ENCODE results near the gene COBLL1. TPM values are rescaled to one million over a fixed set of nuclear protein-coding genes. Genes with fewer than 3 reads are reported as not detected.

COBLL1 gene
- total and polyA plus RNA-seq, 5 donors, result 3.2 to 9.2 (median 8.4) TPM

DNA sequence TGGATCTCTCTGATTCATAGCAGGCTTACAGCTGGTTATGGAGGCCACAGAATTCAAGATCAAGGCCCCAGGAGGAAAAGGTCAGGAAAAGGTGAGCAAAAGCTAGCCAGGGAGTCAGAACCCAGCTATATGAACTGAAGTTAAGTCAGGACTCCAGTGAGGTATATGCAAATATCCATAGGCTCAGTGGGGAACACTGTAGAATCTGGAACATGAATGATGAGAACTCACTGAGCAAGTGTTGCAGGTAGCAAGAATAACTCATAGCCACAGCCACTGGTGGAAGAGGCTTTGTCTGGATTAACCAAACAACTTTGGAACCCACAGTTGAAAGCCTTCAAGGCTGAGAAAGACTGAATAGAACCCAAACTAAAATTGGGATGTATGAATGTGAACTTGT is 24.7 kb downstream of the COBLL1 start:
- no peak for ATAC-seq
- Histone ChIP-seq H3K4me1 (ENCODE audit: control insufficient read depth, insufficient read depth, low read length) (peaks cover 2% of the 10 kb centered on the region), H3K27me3 (ENCODE audit: control insufficient read depth, insufficient read depth) (no peaks in the 10 kb centered on the region), H3K9me3 (ENCODE audit: control insufficient read depth, low read length) (no peaks in the 10 kb centered on the region), H3K27ac (ENCODE audit: low read length) (no peak overlapping the region), H3K4me3 (ENCODE audit: low read length) (no peak overlapping the region)
- no peak for DNase-seq
- intact Hi-C loops (cut with DNase I), result no loop called here

DNA sequence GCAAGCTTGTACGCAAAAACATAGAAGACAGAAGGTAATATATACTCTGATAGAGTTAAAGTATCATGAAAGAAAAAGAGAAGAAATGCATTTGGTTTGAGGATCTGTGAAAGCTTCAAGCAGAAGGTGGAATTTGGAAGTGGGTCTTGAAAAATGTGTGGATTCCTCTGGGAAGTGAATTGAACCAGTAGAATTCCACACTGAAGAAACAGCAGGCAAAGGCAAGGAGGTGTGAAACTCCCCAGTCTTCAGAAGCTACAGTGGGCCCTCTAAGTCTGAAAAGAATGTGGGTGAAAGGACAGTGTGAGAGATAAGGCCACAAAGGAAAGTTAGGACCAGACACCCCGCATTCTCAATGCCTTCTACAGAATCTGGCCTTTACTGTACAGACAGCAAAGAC is 25.6 kb downstream of the COBLL1 start:
- WGBS, result 85% methylated on average over 2 of the region's 2 CpGs
- intact Hi-C loops (cut with DNase I), result no loop called here
- no peak overlapping the region for H3K27ac ChIP-seq (ENCODE audit: low read length)
- peaks cover 2% of the 10 kb centered on the region for H3K4me1 ChIP-seq (ENCODE audit: control insufficient read depth, insufficient read depth, low read length)
- ATAC-seq, result no peak
- no peaks in the 10 kb centered on the region for H3K27me3 ChIP-seq (ENCODE audit: control insufficient read depth, insufficient read depth)
- H3K9me3 ChIP-seq (ENCODE audit: control insufficient read depth, low read length), result no peaks in the 10 kb centered on the region
- H3K4me3 ChIP-seq (ENCODE audit: low read length), result no peak overlapping the region
- DNase-seq, result no peak

DNA sequence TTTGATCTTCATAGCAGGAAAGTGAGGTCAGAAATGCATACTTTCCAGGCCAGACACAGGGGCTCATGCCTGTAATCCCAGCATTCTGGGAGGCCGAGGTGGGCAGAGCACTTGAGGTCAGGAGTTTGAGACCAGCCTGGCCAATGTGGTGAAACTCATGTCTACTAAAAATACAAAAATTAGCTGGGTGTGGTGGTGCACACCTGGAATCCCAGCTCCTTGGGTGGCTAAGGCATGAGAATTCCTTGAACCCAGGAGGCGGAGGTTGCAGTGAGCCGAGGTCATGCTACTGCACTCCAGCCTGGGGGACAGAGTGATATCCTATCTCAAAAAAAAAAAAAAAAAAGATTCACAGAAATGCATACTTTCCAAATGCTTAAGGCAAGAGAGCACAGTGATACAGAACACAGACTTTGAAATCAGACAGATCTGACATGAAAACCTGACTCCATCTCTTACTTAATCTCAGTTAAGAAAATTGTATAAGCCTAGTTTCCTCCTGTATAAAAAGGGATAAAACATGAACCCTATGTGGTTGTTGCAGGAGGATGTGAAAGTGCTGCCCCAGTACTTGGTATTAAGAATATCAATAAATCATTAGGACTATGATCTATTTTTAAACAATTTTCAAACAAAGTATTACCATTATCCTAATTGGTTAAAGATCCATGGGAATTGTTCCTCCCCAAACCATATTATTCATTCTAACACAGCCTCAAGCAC is 26.4 kb downstream of the COBLL1 start:
- DNase-seq (no peak), ATAC-seq (no peak)
- no peaks in the 10 kb centered on the region for H3K9me3 ChIP-seq (ENCODE audit: control insufficient read depth, low read length)
- 92% methylated on average over 3 of the region's 3 CpGs for WGBS
- H3K4me3 ChIP-seq (ENCODE audit: low read length), result no peak overlapping the region
- no peaks in the 10 kb centered on the region for H3K27me3 ChIP-seq (ENCODE audit: control insufficient read depth, insufficient read depth)
- H3K27ac ChIP-seq (ENCODE audit: low read length), result no peak overlapping the region
- H3K4me1 ChIP-seq (ENCODE audit: control insufficient read depth, insufficient read depth, low read length), result peaks cover 2% of the 10 kb centered on the region
- intact Hi-C loops (cut with DNase I), result no loop called here

DNA sequence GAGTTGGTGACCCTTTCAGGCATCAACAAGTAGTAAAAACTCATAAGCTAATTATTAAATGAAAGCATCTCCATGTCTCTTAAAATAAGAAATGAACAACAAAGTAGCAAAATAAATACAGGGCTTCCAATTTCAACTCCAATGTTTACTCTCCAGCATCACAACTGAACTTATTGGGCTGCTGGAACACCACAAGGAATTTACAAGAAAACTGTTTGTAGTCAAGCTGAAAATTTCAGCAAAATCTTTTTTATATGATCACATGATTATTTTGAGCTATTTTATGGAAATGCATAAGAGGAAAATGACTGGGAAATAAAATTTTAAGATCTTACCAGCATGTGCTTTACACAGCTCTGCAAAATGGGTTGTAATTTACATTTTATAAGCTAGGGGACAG is 28.1 kb downstream of the COBLL1 start:
- Histone ChIP-seq H3K4me1 (ENCODE audit: control insufficient read depth, insufficient read depth, low read length) (peaks cover 2% of the 10 kb centered on the region), H3K27me3 (ENCODE audit: control insufficient read depth, insufficient read depth) (no peaks in the 10 kb centered on the region), H3K4me3 (ENCODE audit: low read length) (no peak overlapping the region), H3K9me3 (ENCODE audit: control insufficient read depth, low read length) (no peaks in the 10 kb centered on the region), H3K27ac (ENCODE audit: low read length) (no peak overlapping the region)
- DNase-seq, result no peak
- ATAC-seq, result no peak
- intact Hi-C loops (cut with DNase I), result no loop called here

DNA sequence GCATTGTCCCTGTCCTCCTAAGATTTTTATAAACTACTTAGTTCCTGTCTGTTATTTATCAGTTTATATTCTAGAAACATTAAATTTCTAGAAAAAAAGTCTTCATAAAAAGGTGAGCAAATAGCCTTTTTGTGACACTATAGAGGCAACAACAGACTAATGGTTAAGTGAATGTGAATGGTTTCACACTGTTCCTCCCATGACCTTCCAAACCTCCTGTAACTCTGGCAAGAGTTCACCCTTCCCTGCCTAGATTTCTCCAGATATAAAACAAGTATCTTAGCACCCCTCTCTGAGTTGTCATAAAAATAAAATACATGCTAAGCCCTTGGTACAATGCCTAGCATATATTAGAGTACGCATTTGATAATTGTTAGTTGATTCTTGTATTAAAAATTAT is 29.2 kb downstream of the COBLL1 start:
- ATAC-seq, result no peak
- Histone ChIP-seq H3K9me3 (ENCODE audit: control insufficient read depth, low read length) (no peaks in the 10 kb centered on the region), H3K27me3 (ENCODE audit: control insufficient read depth, insufficient read depth) (no peaks in the 10 kb centered on the region), H3K4me1 (ENCODE audit: control insufficient read depth, insufficient read depth, low read length) (peaks cover 2% of the 10 kb centered on the region), H3K27ac (ENCODE audit: low read length) (no peak overlapping the region), H3K4me3 (ENCODE audit: low read length) (no peak overlapping the region)
- intact Hi-C loops (cut with DNase I), result no loop called here
- no peak for DNase-seq
- 98% methylated on average over 1 of the region's 1 CpG for WGBS

DNA sequence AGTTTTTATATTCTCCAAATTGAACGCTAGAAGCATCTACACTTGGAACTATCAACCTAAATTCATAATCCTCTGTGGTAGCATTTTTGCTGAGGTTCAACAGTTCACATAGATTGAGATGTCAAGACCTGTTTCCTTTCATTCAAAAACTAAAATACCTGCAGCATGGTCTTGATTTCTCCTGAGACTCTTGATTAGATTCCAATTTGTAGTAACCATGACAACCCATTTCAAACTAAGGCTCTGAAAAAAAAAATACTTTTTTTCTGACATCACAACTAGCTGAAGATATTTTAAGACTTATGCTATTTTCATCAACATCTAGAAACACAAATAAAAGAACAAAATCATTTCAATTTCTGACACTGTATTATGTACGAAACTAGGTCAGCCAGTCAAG is 29.8 kb downstream of the COBLL1 start:
- Histone ChIP-seq H3K4me3 (ENCODE audit: low read length) (no peak overlapping the region), H3K4me1 (ENCODE audit: control insufficient read depth, insufficient read depth, low read length) (peaks cover under 1% of the 10 kb centered on the region), H3K27me3 (ENCODE audit: control insufficient read depth, insufficient read depth) (no peaks in the 10 kb centered on the region), H3K27ac (ENCODE audit: low read length) (no peak overlapping the region), H3K9me3 (ENCODE audit: control insufficient read depth, low read length) (no peaks in the 10 kb centered on the region)
- ATAC-seq (no peak), DNase-seq (no peak)
- intact Hi-C loops (cut with DNase I), result no loop called here
- WGBS, result 76% methylated on average over 2 of the region's 2 CpGs

DNA sequence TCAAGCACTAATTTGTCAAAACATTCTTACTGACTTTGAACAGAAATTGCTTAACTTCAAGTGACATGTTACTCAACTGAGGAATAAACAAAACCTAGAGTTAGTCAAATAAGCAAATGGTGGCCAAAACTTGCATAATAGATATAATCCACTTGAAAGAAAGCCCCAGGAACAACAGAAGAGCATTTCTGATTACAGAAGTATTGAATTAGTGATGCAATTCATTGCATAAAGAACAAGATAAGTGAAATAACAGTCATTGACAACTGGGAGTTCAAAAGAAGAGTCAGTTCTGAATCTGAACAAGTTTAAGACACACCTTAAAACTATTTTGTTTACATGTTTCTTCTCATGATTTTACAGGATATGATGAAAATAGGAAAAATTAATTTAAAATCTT is 30.8 kb downstream of the COBLL1 start:
- no peaks in the 10 kb centered on the region for H3K27me3 ChIP-seq (ENCODE audit: control insufficient read depth, insufficient read depth)
- ATAC-seq (no peak), DNase-seq (no peak)
- intact Hi-C loops (cut with DNase I), result no loop called here
- H3K4me3 ChIP-seq (ENCODE audit: low read length), result no peak overlapping the region
- no peaks in the 10 kb centered on the region for H3K9me3 ChIP-seq (ENCODE audit: control insufficient read depth, low read length)
- no peaks in the 10 kb centered on the region for H3K4me1 ChIP-seq (ENCODE audit: control insufficient read depth, insufficient read depth, low read length)
- H3K27ac ChIP-seq (ENCODE audit: low read length), result no peak overlapping the region

DNA sequence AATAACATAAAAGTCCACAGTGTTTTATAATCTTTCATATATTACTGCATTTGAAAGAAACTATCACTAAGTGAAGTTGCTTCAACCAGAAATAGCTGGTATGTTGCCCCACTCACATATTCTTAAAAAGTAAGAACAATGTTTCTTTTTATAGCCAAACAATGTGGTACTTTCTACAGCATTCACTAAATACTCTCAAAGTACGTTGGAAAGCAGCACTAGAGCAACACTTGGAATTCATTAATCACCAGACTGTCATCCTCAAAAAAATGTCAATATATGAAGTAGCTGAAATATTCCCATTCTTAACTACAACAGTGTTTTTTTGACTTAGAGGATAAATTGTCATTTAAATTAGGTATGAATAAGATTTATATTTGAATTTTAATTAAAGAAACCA is 32.8 kb downstream of the COBLL1 start:
- ATAC-seq (no peak), DNase-seq (no peak)
- no peaks in the 10 kb centered on the region for H3K4me1 ChIP-seq (ENCODE audit: control insufficient read depth, insufficient read depth, low read length)
- no peaks in the 10 kb centered on the region for H3K27me3 ChIP-seq (ENCODE audit: control insufficient read depth, insufficient read depth)
- intact Hi-C loops (cut with DNase I), result no loop called here
- H3K9me3 ChIP-seq (ENCODE audit: control insufficient read depth, low read length), result no peaks in the 10 kb centered on the region
- WGBS, result 9% methylated on average over 1 of the region's 1 CpG
- no peak overlapping the region for H3K4me3 ChIP-seq (ENCODE audit: low read length)
- no peak overlapping the region for H3K27ac ChIP-seq (ENCODE audit: low read length)

DNA sequence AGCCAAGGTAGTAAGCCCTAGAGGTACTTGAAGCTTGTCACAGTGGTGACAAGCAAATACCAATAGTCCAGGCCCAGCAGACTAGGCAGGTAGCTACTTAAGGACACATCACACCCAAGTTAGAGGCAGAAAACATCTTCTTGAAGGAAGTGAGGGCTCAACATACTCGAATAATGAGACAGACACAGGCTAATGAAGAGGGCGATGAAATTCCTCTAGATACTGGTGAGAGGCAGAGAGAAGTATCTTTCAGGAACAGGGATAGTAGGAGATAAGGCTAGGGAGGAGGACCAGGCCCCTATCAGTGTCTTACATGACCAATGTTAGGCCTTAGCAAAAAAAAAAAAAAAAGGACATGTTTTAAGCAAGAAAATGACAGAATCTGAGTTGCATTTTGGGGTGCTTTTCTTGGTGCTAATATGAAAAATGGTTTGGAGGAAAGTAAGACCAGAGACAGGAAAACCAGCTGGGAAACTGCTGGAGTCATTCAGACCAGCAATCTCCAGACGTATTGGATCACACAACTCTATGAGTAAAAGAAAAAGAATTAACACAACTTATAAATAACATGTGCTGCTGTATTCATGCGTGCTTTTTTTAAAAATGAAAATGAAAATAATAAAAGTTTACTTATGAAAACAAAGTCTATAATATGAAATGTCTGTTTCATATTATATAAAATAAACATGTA is 37.7 kb downstream of the COBLL1 start:
- no peak overlapping the region for H3K27ac ChIP-seq (ENCODE audit: low read length)
- intact Hi-C loops (cut with DNase I), result no loop called here
- no peak overlapping the region for H3K4me3 ChIP-seq (ENCODE audit: low read length)
- no peaks in the 10 kb centered on the region for H3K27me3 ChIP-seq (ENCODE audit: control insufficient read depth, insufficient read depth)
- no peak for ATAC-seq
- no peak for DNase-seq
- 45% methylated on average over 4 of the region's 4 CpGs for WGBS
- H3K9me3 ChIP-seq (ENCODE audit: control insufficient read depth, low read length), result no peaks in the 10 kb centered on the region
- peaks cover 2% of the 10 kb centered on the region for H3K4me1 ChIP-seq (ENCODE audit: control insufficient read depth, insufficient read depth, low read length)

DNA sequence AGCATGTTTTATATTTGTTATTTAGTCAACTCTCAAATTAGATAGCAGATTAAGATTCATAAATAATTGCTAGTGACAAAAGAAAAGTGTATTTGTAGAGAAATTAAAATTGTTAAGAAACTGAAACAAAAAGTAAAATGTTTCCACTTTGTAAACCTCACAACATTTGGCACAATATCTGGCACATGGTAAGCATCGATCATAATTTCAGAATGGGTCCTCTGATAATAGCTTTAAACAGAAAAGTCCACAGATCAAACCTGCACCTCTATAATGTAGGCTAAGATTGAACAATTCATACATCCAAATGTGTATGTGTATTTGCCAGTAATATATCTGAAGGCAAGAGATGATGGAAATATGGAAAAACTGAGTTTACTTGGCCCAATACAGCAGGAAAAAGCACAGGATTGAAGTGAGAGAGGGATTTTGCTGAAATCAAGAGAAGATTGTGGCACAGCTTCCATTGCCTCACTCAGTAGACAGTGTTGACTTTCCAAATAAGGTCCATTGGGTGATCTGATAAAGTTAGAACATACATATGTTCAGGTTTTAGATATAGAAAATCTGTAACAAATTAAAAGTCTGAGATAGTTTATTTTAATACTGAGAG is 39.4 kb downstream of the COBLL1 start:
- Histone ChIP-seq H3K9me3 (ENCODE audit: control insufficient read depth, low read length) (no peaks in the 10 kb centered on the region), H3K27ac (ENCODE audit: low read length) (no peak overlapping the region), H3K4me3 (ENCODE audit: low read length) (peak overlapping the region; percentile 15), H3K27me3 (ENCODE audit: control insufficient read depth, insufficient read depth) (no peaks in the 10 kb centered on the region), H3K4me1 (ENCODE audit: control insufficient read depth, insufficient read depth, low read length) (peaks cover 2% of the 10 kb centered on the region)
- WGBS, result 46% methylated on average over 1 of the region's 1 CpG
- intact Hi-C loops (cut with DNase I), result no loop called here
- ATAC-seq, result no peak
- no peak for DNase-seq

DNA sequence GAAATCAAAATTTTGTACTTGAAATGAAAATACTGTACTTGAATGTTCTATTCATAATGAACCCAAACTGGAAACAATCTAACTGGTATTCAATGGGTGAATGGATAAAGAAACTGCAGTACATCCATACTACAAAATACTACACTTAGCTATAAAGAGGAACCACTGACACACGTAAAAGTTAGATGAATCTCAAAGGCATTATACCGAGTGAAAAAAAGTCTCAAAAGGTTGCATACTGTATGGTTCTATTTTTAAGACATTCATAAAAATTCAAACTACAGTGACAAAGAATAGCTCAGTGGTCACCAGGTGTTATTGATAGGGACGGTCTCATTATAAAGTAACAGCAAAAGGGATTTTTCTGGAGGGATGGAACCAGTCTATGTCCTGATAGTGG is 41.1 kb downstream of the COBLL1 start:
- 92% methylated on average over 3 of the region's 3 CpGs for WGBS
- Histone ChIP-seq H3K4me3 (ENCODE audit: low read length) (no peak overlapping the region), H3K27ac (ENCODE audit: low read length) (no peak overlapping the region), H3K9me3 (ENCODE audit: control insufficient read depth, low read length) (no peaks in the 10 kb centered on the region), H3K4me1 (ENCODE audit: control insufficient read depth, insufficient read depth, low read length) (peaks cover 2% of the 10 kb centered on the region), H3K27me3 (ENCODE audit: control insufficient read depth, insufficient read depth) (no peaks in the 10 kb centered on the region)
- DNase-seq (no peak), ATAC-seq (no peak)
- intact Hi-C loops (cut with DNase I), result no loop called here

Data from right cardiac atrium (tissue), 5 donors.